ENCODE data around the gene TENM4. TPM values are rescaled to one million over a fixed set of nuclear protein-coding genes. Genes with fewer than 3 reads are reported as not detected.

The TENM4 gene
- total and polyA plus RNA-seq, 10 of the 15 experiments (the other 5 are each of a cell fraction or from before 2014, with no cell fraction given), result 0.03 to 0.12 (median 0.06) TPM; not detected in 7

DNA sequence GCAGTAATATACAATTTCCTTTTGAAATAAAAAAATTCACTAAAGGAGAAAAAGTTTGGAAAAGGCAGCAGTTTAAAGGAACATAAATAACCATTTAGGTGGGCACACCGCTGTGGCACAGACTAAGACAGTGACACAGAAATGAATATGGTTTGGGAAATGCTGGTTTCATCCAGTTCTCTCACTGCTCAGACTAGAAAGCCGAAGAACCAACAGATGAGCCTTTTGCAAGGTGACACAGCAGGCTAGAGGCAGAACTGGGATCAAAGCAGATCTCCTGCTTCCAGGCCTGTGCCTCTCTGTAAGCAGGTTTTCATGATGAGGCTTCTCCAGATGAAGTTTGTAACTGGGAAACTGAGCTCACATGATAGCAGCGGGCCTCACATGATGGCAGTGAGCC, 486.1 kb downstream of the TENM4 start:
- Histone ChIP-seq H3K27me3 (replicated peaks in 1 of 2; ENCODE audit: control insufficient read depth in 2 of 2, insufficient read depth in 2 of 2, low read length in 1 of 2) (peaks cover 0 to 5% of the 10 kb centered on the region in 2 experiments; a peak in 3 of 4 replicates), H3K9ac (ENCODE audit: control insufficient read depth, insufficient read depth, low read length) (no peak overlapping the region), H3K36me3 (ENCODE audit: control insufficient read depth in 2 of 2, insufficient read depth in 2 of 2, low read length in 1 of 2) (no peaks in the 10 kb centered on the region), H3K4me1 (ENCODE audit: control insufficient read depth, insufficient read depth, low read length) (no peaks in the 10 kb centered on the region), H3K79me2 (ENCODE audit: control insufficient read depth, insufficient read depth, low read length) (no peaks in the 10 kb centered on the region), H3K9me3 (replicated peaks; ENCODE audit: control insufficient read depth, insufficient read depth, low read length) (no peaks in the 10 kb centered on the region), H3K4me3 (no peak overlapping the region), H3K4me2 (ENCODE audit: control insufficient read depth, insufficient read depth) (no peak overlapping the region), H4K20me1 (ENCODE audit: control insufficient read depth, insufficient read depth) (no peaks in the 10 kb centered on the region), H2AFZ (ENCODE audit: control insufficient read depth, low read depth, low read length) (no peak overlapping the region), H3K27ac (ENCODE audit: control insufficient read depth, insufficient read depth) (no peak overlapping the region)
- FAIRE-seq (no peak), DNase-seq (ENCODE audit: low read depth, low spot score) (no peak), ATAC-seq (no peak)
- ChIA-PET POLR2A (no interaction called here), SMC1A (ENCODE audit: uncharacterized antibody, unreplicated experiment) (interaction anchor here (1.1 kb wide), 1 partner anchor 30 kb away, joined by 3 read pairs; no protein-coding TSS in a partner anchor), CTCF (no interaction called here), RAD21 (ENCODE audit: unreplicated experiment) (interaction anchor here (0.6 kb wide), 1 partner anchor 290 kb away, joined by 3 read pairs; no protein-coding TSS in a partner anchor)
- in situ Hi-C loops (cut with MboI) (no loop called here), intact Hi-C loops (cut with micrococcal nuclease; ENCODE audit: unreplicated experiment) (no loop called here)
- WGBS (ENCODE audit: insufficient coverage, insufficient replicate concordance, low lambda C conversion rate, missing lambda C conversion rate), result 0% methylated on average over 3 of the region's 3 CpGs
- no TSS peak for BruUV-seq (replicated peaks)
- TF ChIP-seq, protein P1, sequence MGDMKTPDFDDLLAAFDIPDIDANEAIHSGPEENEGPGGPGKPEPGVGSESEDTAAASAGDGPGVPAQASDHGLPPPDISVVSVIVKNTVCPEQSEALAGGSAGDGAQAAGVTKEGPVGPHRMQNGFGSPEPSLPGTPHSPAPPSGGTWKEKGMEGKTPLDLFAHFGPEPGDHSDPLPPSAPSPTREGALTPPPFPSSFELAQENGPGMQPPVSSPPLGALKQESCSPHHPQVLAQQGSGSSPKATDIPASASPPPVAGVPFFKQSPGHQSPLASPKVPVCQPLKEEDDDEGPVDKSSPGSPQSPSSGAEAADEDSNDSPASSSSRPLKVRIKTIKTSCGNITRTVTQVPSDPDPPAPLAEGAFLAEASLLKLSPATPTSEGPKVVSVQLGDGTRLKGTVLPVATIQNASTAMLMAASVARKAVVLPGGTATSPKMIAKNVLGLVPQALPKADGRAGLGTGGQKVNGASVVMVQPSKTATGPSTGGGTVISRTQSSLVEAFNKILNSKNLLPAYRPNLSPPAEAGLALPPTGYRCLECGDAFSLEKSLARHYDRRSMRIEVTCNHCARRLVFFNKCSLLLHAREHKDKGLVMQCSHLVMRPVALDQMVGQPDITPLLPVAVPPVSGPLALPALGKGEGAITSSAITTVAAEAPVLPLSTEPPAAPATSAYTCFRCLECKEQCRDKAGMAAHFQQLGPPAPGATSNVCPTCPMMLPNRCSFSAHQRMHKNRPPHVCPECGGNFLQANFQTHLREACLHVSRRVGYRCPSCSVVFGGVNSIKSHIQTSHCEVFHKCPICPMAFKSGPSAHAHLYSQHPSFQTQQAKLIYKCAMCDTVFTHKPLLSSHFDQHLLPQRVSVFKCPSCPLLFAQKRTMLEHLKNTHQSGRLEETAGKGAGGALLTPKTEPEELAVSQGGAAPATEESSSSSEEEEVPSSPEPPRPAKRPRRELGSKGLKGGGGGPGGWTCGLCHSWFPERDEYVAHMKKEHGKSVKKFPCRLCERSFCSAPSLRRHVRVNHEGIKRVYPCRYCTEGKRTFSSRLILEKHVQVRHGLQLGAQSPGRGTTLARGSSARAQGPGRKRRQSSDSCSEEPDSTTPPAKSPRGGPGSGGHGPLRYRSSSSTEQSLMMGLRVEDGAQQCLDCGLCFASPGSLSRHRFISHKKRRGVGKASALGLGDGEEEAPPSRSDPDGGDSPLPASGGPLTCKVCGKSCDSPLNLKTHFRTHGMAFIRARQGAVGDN (IDR thresholded peaks at IDR 0.05), result no peak
- TF ChIP-seq NR2F1 (conservative IDR thresholded peaks at IDR 0.05) (no peak), EP300 (IDR thresholded peaks at IDR 0.05; ENCODE audit: borderline replicate concordance in 1 of 2, control insufficient read depth in 1 of 2, low read depth in 2 of 2, low read length in 2 of 2) (no peak), RELA (IDR thresholded peaks at IDR 0.05; ENCODE audit: borderline replicate concordance, partially characterized antibody) (no peak), EED (IDR thresholded peaks at IDR 0.05; ENCODE audit: low read depth) (no peak), NRF1 (conservative IDR thresholded peaks at IDR 0.05; ENCODE audit: low read depth, low read length) (no peak), FOS (IDR thresholded peaks at IDR 0.05; ENCODE audit: borderline replicate concordance, extremely low read depth, insufficient read length) (no peak), YY1 (IDR thresholded peaks at IDR 0.05; ENCODE audit: low read depth, low read length) (no peak), NFYA (IDR thresholded peaks at IDR 0.05; ENCODE audit: borderline replicate concordance, low read depth, low read length) (no peak)
- TF ChIP-seq, protein P2, sequence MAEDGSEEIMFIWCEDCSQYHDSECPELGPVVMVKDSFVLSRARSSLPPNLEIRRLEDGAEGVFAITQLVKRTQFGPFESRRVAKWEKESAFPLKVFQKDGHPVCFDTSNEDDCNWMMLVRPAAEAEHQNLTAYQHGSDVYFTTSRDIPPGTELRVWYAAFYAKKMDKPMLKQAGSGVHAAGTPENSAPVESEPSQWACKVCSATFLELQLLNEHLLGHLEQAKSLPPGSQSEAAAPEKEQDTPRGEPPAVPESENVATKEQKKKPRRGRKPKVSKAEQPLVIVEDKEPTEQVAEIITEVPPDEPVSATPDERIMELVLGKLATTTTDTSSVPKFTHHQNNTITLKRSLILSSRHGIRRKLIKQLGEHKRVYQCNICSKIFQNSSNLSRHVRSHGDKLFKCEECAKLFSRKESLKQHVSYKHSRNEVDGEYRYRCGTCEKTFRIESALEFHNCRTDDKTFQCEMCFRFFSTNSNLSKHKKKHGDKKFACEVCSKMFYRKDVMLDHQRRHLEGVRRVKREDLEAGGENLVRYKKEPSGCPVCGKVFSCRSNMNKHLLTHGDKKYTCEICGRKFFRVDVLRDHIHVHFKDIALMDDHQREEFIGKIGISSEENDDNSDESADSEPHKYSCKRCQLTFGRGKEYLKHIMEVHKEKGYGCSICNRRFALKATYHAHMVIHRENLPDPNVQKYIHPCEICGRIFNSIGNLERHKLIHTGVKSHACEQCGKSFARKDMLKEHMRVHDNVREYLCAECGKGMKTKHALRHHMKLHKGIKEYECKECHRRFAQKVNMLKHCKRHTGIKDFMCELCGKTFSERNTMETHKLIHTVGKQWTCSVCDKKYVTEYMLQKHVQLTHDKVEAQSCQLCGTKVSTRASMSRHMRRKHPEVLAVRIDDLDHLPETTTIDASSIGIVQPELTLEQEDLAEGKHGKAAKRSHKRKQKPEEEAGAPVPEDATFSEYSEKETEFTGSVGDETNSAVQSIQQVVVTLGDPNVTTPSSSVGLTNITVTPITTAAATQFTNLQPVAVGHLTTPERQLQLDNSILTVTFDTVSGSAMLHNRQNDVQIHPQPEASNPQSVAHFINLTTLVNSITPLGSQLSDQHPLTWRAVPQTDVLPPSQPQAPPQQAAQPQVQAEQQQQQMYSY (CRISPR knock-in tag; IDR thresholded peaks at IDR 0.05), result no peak
- TF ChIP-seq, protein P3, sequence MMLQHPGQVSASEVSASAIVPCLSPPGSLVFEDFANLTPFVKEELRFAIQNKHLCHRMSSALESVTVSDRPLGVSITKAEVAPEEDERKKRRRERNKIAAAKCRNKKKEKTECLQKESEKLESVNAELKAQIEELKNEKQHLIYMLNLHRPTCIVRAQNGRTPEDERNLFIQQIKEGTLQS (IDR thresholded peaks at IDR 0.05; ENCODE audit: borderline replicate concordance, extremely low read depth, low read depth, low read length), result no peak
